ENCODE results near the gene KCNG2.

- TF ChIP-seq CTCF (IDR thresholded peaks at IDR 0.05; ENCODE audit: poor library complexity, severe bottlenecking) (no peak), RAD21 (conservative IDR thresholded peaks at IDR 0.05) (no peak), SMC3 (conservative IDR thresholded peaks at IDR 0.05; ENCODE audit: poor library complexity) (no peak), EZH2 (IDR thresholded peaks at IDR 0.05; ENCODE audit: borderline replicate concordance, insufficient read depth, low read length, poor library complexity, severe bottlenecking) (no peak), EP300 (conservative IDR thresholded peaks at IDR 0.05; ENCODE audit: poor library complexity, severe bottlenecking) (no peak), TAF1 (IDR thresholded peaks at IDR 0.05; ENCODE audit: low read depth) (no peak), REST (IDR thresholded peaks at IDR 0.05; ENCODE audit: borderline replicate concordance) (no peak), POLR2AphosphoS5 (IDR thresholded peaks at IDR 0.05) (no peak)
Measured at GRCh38 chr18:79806976-79807841, 9.5 kb downstream of the KCNG2 start.
